HepG2 (cell line): Measurements from ENCODE around the gene CEP104. TPM values are rescaled to one million over a fixed set of nuclear protein-coding genes. Genes with fewer than 3 reads are reported as not detected.

Experiments
- ATAC-seq: fragments of 200-7000 bp; cut with Tn5 transposase; 3 replicates; pipeline ENCODE4 v1.9.1; 2020; ENCODE audit warnings: mild to moderate bottlenecking, moderate library complexity
- BruUV-seq: library from RNA; stranded (reverse); fragments of 400-500 nt; replicated peaks from 2 replicates; lab custom pipeline; 2021; lab: Mats Ljungman, UMichigan
- CTCF ChIA-PET: fragments of 300-600 bp; formaldehyde crosslinking; extraction: SDS; loops from one replicate; lab custom pipeline; 2021; ENCODE audit warnings: low total read pairs, inconsistent platforms, low intra/inter-chr PET ratio; lab: Yijun Ruan, JAX
- POLR2A ChIA-PET: fragments of 350-600 bp; sonication (Branson Sonifier 250); formaldehyde crosslinking; loops from one replicate; lab custom pipeline; 2020; ENCODE audit warnings: antibody characterized with exemption, inconsistent platforms; lab: Yijun Ruan, JAX
- DNase-seq: peaks from one replicate; pipeline ENCODE4 v3.0.0-alpha.2; 2015; ENCODE audit warnings: low spot score
- FAIRE-seq: peaks from 3 replicates; lab custom pipeline; 2011; peaks lifted over from hg19 to GRCh38; lab: Jason Lieb, UNC
- H2AFZ ChIP-seq: one replicate; pipeline ENCODE4 v1.6.1; 2011; ENCODE audit warnings: low read length, inconsistent platforms
- H3K27ac ChIP-seq: fragments of 300-600 bp; 3 replicates; pipeline ENCODE4 v1.8.0; 2011; ENCODE audit warnings: mixed run types, mild to moderate bottlenecking, mixed read lengths, low read length, inconsistent platforms; ENCODE audit not compliant: insufficient read depth; ENCODE audit errors: extremely low read length
- H3K27me3 ChIP-seq, 2 experiments: fragments of 200-600 bp in 1 of 2; 2 replicates in 1 of 2; 3 replicates in 1 of 2; pipeline versions ENCODE4 v1.6.0 to v1.8.0; 2011; ENCODE audit warnings: low read length in 2 of 2, mild to moderate bottlenecking in 2 of 2, moderate library complexity in 2 of 2, inconsistent platforms in 1 of 2; ENCODE audit not compliant: insufficient read depth in 2 of 2, control insufficient read depth in 1 of 2
- H3K36me3 ChIP-seq, 2 experiments: fragments of 200-600 bp in 1 of 2; replicated peaks in 1 of 2; 2 replicates in 1 of 2; 3 replicates in 1 of 2; pipeline versions ENCODE4 v1.5.1 to v1.8.0; 2011; ENCODE audit warnings: low read length in 2 of 2, inconsistent platforms in 1 of 2; ENCODE audit not compliant: insufficient read depth in 2 of 2, control insufficient read depth in 1 of 2
- H3K4me1 ChIP-seq: 2 replicates; pipeline ENCODE4 v1.5.1; 2012; ENCODE audit warnings: low read length, inconsistent platforms; ENCODE audit not compliant: insufficient read depth
- H3K4me2 ChIP-seq: 2 replicates; pipeline ENCODE4 v1.6.0; 2011; ENCODE audit warnings: low read depth, low read length, inconsistent platforms
- H3K4me3 ChIP-seq, 3 experiments: fragments of 200-600 bp in 1 of 3; sonication (generic), shearing (Covaris generic) in 1 of 3; replicated peaks in 1 of 3; 2 replicates each; pipeline ENCODE4 v1.5.1; 2011 to 2016; ENCODE audit warnings: low read length in 3 of 3, inconsistent platforms in 2 of 3, low read depth in 2 of 3, mild to moderate bottlenecking in 2 of 3, control low read depth in 1 of 3, mixed read lengths in 1 of 3; ENCODE audit not compliant: insufficient read depth in 1 of 3
- H3K79me2 ChIP-seq: one replicate; pipeline ENCODE4 v1.6.1; 2011; ENCODE audit warnings: low read length, inconsistent platforms; ENCODE audit not compliant: insufficient read depth
- H3K9ac ChIP-seq: 2 replicates; pipeline ENCODE4 v1.6.0; 2011; ENCODE audit warnings: mild to moderate bottlenecking, low read depth, low read length, inconsistent platforms; ENCODE audit not compliant: insufficient read depth
- H3K9me3 ChIP-seq: 2 replicates; pipeline ENCODE4 v1.5.1; 2012; ENCODE audit warnings: mild to moderate bottlenecking, low read length
- H4K20me1 ChIP-seq: 2 replicates; pipeline ENCODE4 v1.6.0; 2011; ENCODE audit warnings: inconsistent platforms, mild to moderate bottlenecking, low read length, moderate library complexity; ENCODE audit not compliant: insufficient read depth
- NRL ChIP-seq: sonication (generic); formaldehyde crosslinking; IDR thresholded peaks from 2 replicates; pipeline ENCODE4 v1.5.0; 2020; ENCODE audit warnings: missing genetic modification reagents, mild to moderate bottlenecking, moderate library complexity, borderline replicate concordance
- PLRG1 ChIP-seq: fragments of 450-650 bp; conservative IDR thresholded peaks from 2 replicates; pipeline ENCODE4 v1.6.1; 2016
- WIZ ChIP-seq: sonication (generic); formaldehyde crosslinking; IDR thresholded peaks from 2 replicates; pipeline ENCODE4 v1.5.1; 2020; ENCODE audit warnings: mild to moderate bottlenecking, missing genetic modification reagents
- ZNF138 ChIP-seq: sonication (generic); formaldehyde crosslinking; IDR thresholded peaks from 2 replicates; pipeline ENCODE4 v1.5.0; 2020; ENCODE audit warnings: mild to moderate bottlenecking, low read depth, missing genetic modification reagents
- ZNF782 ChIP-seq: sonication (generic); formaldehyde crosslinking; IDR thresholded peaks from 2 replicates; pipeline ENCODE4 v1.4.0; 2020; ENCODE audit warnings: missing genetic modification reagents, mild to moderate bottlenecking, borderline replicate concordance
- WGBS: methylation state at CpG from one replicate; pipeline ENCODE4 v1.1.6; 2017; ENCODE audit warnings: low lambda C conversion rate; 5-methylcytosine and 5-hydroxymethylcytosine counted together
- in situ Hi-C: cut with HindIII; loops from 2 replicates; pipeline ENCODE4 v1.10.0; 2017; ENCODE audit warnings: low pct_unique_long_range_greater_than_20kb; ENCODE audit not compliant: extremely low pct_ligation_motif_present
- intact Hi-C: fragments of 100-400 bp; cut with micrococcal nuclease; formaldehyde crosslinking; loops from one replicate; pipeline ENCODE4 v1.10.0; 2022; ENCODE audit not compliant: unreplicated experiment
- polyA plus RNA-seq, 8 experiments: library from polyadenylated mRNA; depleted of rRNA in 3 of 8; stranded (reverse) in 7 of 8; unstranded in 1 of 8; fragments of >200 nt; fragmentation: Illumina TruSeq in 4 of 8; extraction: Trizol in 4 of 8; gene quantifications; 2 replicates each; pipeline versions ENCODE4 v1.2.1 to v1.2.3, GENCODE V29; 2011 to 2016; ENCODE audit warnings: low read depth in 4 of 8, missing spikeins in 1 of 8, mixed read lengths in 1 of 8; ENCODE audit not compliant: insufficient read depth in 1 of 8
- total RNA-seq, 5 experiments: library from RNA; depleted of rRNA; stranded (reverse); fragments of >200 nt; fragmentation: Illumina TruSeq; extraction: Trizol; gene quantifications; 2 replicates each; pipeline ENCODE4 v1.2.3, GENCODE V29; 2016; ENCODE audit warnings: low read depth in 1 of 5
- TF ChIP-seq, protein P1 (sequence below): sonication (generic); formaldehyde crosslinking; IDR thresholded peaks from 2 replicates; pipeline ENCODE4 v1.8.0; 2022; ENCODE audit warnings: missing genetic modification reagents, mild to moderate bottlenecking, moderate library complexity, borderline replicate concordance

The CEP104 gene
- total and polyA plus RNA-seq, 2 of the 13 experiments (the other 11 are each of a cell fraction or from before 2014, with no cell fraction given) = 20.4 to 30.1 TPM

GRCh38 chr1:3883194-3883925, 26.3 kb upstream of the CEP104 start:
- H3K27ac ChIP-seq = no peak overlapping the region
- in situ Hi-C loops = no loop called here
- FAIRE-seq = no peak
- H3K4me1 ChIP-seq = 0 out of 2 replicates have a peak, but pooled peaks cover 6% of the 10 kb centered on the region
- whole genome bisulfite sequencing = 98% methylated on average over 18 of the region's 18 CpGs
- no peak overlapping the region for H3K4me3 ChIP-seq
- H3K4me2 ChIP-seq = no peak overlapping the region
- H3K36me3 ChIP-seq = peaks cover 15 to 38% of the 10 kb centered on the region in 2 experiments; a peak in 4 of 5 replicates
- POLR2A ChIA-PET = no interaction called here
- no peaks in the 10 kb centered on the region for H3K27me3 ChIP-seq
- CTCF ChIA-PET = no interaction called here
- no peaks in the 10 kb centered on the region for H3K79me2 ChIP-seq
- no TSS peak for BruUV-seq
- H2AFZ ChIP-seq = no peak overlapping the region
- no peak overlapping the region for H3K9ac ChIP-seq
- intact Hi-C loops = no loop called here
- H3K9me3 ChIP-seq = peaks cover 15% of the 10 kb centered on the region
- ATAC-seq = no peak
- no peaks in the 10 kb centered on the region for H4K20me1 ChIP-seq
- no peak for TF ChIP-seq ZNF782 (CRISPR knock-in tag)
- no peak for TF ChIP-seq WIZ (CRISPR knock-in tag)
- TF ChIP-seq PLRG1 = no peak
- no peak for TF ChIP-seq NRL (CRISPR knock-in tag)
- no peak for TF ChIP-seq ZNF138 (CRISPR knock-in tag)
- TF ChIP-seq, protein P1, sequence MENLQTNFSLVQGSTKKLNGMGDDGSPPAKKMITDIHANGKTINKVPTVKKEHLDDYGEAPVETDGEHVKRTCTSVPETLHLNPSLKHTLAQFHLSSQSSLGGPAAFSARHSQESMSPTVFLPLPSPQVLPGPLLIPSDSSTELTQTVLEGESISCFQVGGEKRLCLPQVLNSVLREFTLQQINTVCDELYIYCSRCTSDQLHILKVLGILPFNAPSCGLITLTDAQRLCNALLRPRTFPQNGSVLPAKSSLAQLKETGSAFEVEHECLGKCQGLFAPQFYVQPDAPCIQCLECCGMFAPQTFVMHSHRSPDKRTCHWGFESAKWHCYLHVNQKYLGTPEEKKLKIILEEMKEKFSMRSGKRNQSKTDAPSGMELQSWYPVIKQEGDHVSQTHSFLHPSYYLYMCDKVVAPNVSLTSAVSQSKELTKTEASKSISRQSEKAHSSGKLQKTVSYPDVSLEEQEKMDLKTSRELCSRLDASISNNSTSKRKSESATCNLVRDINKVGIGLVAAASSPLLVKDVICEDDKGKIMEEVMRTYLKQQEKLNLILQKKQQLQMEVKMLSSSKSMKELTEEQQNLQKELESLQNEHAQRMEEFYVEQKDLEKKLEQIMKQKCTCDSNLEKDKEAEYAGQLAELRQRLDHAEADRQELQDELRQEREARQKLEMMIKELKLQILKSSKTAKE (CRISPR knock-in tag) = no peak
- no peak for DNase-seq
